ENCODE results near the gene WDR18. TPM values are rescaled to one million over a fixed set of nuclear protein-coding genes. Genes with fewer than 3 reads are reported as not detected.

The WDR18 gene
- total RNA-seq, 1 donor from 2014 or later, result 60.0 TPM

- Mint-ChIP-seq H3K27ac (ENCODE audit: unreplicated experiment) (no peak overlapping the region), H3K4me1 (ENCODE audit: low read depth, unreplicated experiment) (peaks cover 22% of the 10 kb centered on the region), H3K9me3 (ENCODE audit: unreplicated experiment) (no peaks in the 10 kb centered on the region), H3K36me3 (ENCODE audit: low read depth, unreplicated experiment) (no peaks in the 10 kb centered on the region), H3K4me3 (ENCODE audit: unreplicated experiment) (peak overlapping the region; percentile 50), H3K27me3 (ENCODE audit: low read depth, unreplicated experiment) (no peaks in the 10 kb centered on the region)
- Histone ChIP-seq H3K9ac (ENCODE audit: low read length) (peak overlapping the region; percentile 51), H3K79me2 (ENCODE audit: insufficient read depth, low read length) (peaks cover 81% of the 10 kb centered on the region), H3K27me3 (ENCODE audit: insufficient read depth, low read length) (no peaks in the 10 kb centered on the region), H3K9me3 (ENCODE audit: insufficient read depth, low read depth, low read length) (no peaks in the 10 kb centered on the region), H3K4me1 (ENCODE audit: insufficient read depth, low read length) (peaks cover 34% of the 10 kb centered on the region), H3K27ac (ENCODE audit: low read depth, low read length) (no peak overlapping the region), H2AFZ (ENCODE audit: low read depth, low read length) (no peak overlapping the region), H3K4me2 (ENCODE audit: low read length) (peak overlapping the region; percentile 70), H4K20me1 (ENCODE audit: insufficient read depth, low read length) (peaks cover 77% of the 10 kb centered on the region), H3K4me3 (ENCODE audit: insufficient read depth, low read depth, low read length) (no peak overlapping the region), H3K36me3 (ENCODE audit: insufficient read depth, low read length) (no peaks in the 10 kb centered on the region)
- DNase-seq (ENCODE audit: low read depth), result no peak
- no peak for FAIRE-seq
- no peak for TF ChIP-seq EZH2 (IDR thresholded peaks at IDR 0.05; ENCODE audit: insufficient read depth, low read length)
- TF ChIP-seq CTCF (IDR thresholded peaks at IDR 0.05; ENCODE audit: insufficient read depth, low read depth, low read length), result no peak
Measured at GRCh38 chr19:1017906-1018305, 33.8 kb downstream of the WDR18 start.

- peaks cover 72% of the 10 kb centered on the region for H4K20me1 ChIP-seq (ENCODE audit: insufficient read depth, low read length)
Measured at GRCh38 chr19:1018393-1018792, 34.2 kb downstream of the WDR18 start.

More at GRCh38 chr19:1018393-1018792, 34.2 kb downstream of the WDR18 start:
- no peak overlapping the region for H3K4me2 ChIP-seq (ENCODE audit: low read length)
- H3K27ac ChIP-seq (ENCODE audit: low read depth, low read length), result no peak overlapping the region
- no peak overlapping the region for H2AFZ ChIP-seq (ENCODE audit: low read depth, low read length)
- H3K36me3 ChIP-seq (ENCODE audit: insufficient read depth, low read length), result no peaks in the 10 kb centered on the region
- no peaks in the 10 kb centered on the region for H3K9me3 ChIP-seq (ENCODE audit: insufficient read depth, low read depth, low read length)
- Mint-ChIP-seq H3K4me3 (ENCODE audit: unreplicated experiment) (peak overlapping the region; percentile 95), H3K36me3 (ENCODE audit: low read depth, unreplicated experiment) (no peaks in the 10 kb centered on the region), H3K4me1 (ENCODE audit: low read depth, unreplicated experiment) (peaks cover 22% of the 10 kb centered on the region), H3K27ac (ENCODE audit: unreplicated experiment) (no peak overlapping the region), H3K27me3 (ENCODE audit: low read depth, unreplicated experiment) (no peaks in the 10 kb centered on the region), H3K9me3 (ENCODE audit: unreplicated experiment) (no peaks in the 10 kb centered on the region)
- peaks cover 76% of the 10 kb centered on the region for H3K79me2 ChIP-seq (ENCODE audit: insufficient read depth, low read length)
- DNase-seq (ENCODE audit: low read depth) (no peak), FAIRE-seq (no peak)
- H3K27me3 ChIP-seq (ENCODE audit: insufficient read depth, low read length), result no peaks in the 10 kb centered on the region
- no peak for TF ChIP-seq EZH2 (IDR thresholded peaks at IDR 0.05; ENCODE audit: insufficient read depth, low read length)
- TF ChIP-seq CTCF (IDR thresholded peaks at IDR 0.05; ENCODE audit: insufficient read depth, low read depth, low read length), result no peak
- H3K4me1 ChIP-seq (ENCODE audit: insufficient read depth, low read length), result peaks cover 34% of the 10 kb centered on the region
- H3K9ac ChIP-seq (ENCODE audit: low read length), result no peak overlapping the region
- no peak overlapping the region for H3K4me3 ChIP-seq (ENCODE audit: insufficient read depth, low read depth, low read length)
